ENCODE data around the gene EGFR.

The EGFR gene

DNA sequence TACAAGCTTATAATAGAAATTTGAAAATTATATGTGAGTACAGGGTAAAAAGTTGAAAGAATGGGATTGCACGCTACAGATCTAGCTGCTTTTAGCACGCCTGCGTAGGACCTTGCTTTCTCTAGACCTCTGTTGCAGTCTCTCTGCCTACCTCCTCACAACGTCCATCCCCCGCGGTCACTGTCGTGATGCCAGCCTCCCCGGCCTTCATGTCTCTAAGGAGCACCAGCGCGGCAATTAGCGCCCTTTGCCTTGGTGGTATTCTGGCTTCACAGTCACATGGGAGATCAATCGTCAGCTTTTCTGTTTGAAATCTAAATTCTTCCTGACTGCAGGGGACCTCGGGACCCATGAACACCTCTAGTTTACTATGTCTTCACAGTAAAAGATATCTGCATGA, 131.3 kb downstream of the EGFR start:
- no peak for TF ChIP-seq CTCF (IDR thresholded peaks at IDR 0.05; ENCODE audit: borderline replicate concordance, control extremely low read depth, extremely low read depth, insufficient read depth, missing control alignments)
- in situ Hi-C loops (cut with MboI; ENCODE audit: low sequenced_read_pairs, unreplicated experiment) = no loop called here
- DNase-seq (ENCODE audit: low spot score) = no peak

DNA sequence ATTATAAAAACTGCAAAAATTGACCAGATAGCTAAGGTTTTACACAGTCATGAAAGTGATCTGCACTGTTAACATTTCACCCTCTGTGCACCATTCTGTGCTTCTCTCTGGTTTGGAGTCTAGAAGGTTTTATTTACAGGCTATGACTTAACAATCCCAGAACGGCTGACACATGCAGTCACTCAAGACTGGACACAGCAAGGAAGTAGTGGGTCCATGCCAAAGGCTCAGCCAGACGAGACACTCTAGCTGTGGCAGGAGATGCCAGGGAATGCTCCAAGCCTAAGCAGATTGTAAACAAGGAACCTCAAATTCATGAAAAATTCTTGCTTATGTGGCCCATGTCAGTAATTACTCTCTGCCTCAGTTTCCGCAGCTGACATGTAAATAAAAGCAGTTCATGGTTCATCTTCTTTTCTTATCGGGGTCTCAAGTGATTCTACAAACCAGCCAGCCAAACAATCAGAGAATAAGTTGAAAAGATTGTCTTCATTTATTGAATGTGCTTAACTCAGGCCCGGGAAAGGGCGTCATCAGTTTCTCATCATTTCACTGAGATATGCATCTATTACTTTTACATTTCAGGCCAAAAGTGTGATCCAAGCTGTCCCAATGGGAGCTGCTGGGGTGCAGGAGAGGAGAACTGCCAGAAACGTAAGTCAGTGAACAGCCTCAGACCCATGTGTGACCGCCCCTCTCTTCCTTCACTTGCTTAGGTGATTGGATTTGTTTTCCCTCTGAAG, 132.1 kb downstream of the EGFR start:
- in situ Hi-C loops (cut with MboI; ENCODE audit: low sequenced_read_pairs, unreplicated experiment) = no loop called here

DNA sequence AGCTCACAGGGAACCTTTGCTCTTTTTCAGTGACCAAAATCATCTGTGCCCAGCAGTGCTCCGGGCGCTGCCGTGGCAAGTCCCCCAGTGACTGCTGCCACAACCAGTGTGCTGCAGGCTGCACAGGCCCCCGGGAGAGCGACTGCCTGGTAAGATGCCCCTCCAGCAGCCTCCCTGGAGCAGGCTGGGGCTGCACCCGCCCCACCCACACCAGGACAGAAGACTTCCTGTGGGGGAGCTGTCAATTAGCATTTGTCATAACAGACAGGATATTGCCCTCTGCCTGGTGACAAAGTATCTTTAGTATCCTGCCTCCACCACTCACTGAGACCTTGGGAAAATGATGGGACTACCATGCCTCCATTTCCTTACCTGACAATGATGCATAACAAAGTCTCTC, 133.7 kb downstream of the EGFR start:
- no peak for TF ChIP-seq CTCF (IDR thresholded peaks at IDR 0.05; ENCODE audit: borderline replicate concordance, control extremely low read depth, extremely low read depth, insufficient read depth, missing control alignments)
- DNase-seq (ENCODE audit: low spot score) = no peak
- in situ Hi-C loops (cut with MboI; ENCODE audit: low sequenced_read_pairs, unreplicated experiment) = no loop called here

More for the DNA sequence above, 132.1 kb downstream of the EGFR start:
- no peak for DNase-seq (ENCODE audit: low spot score)
- TF ChIP-seq CTCF (IDR thresholded peaks at IDR 0.05; ENCODE audit: borderline replicate concordance, control extremely low read depth, extremely low read depth, insufficient read depth, missing control alignments) = no peak

DNA sequence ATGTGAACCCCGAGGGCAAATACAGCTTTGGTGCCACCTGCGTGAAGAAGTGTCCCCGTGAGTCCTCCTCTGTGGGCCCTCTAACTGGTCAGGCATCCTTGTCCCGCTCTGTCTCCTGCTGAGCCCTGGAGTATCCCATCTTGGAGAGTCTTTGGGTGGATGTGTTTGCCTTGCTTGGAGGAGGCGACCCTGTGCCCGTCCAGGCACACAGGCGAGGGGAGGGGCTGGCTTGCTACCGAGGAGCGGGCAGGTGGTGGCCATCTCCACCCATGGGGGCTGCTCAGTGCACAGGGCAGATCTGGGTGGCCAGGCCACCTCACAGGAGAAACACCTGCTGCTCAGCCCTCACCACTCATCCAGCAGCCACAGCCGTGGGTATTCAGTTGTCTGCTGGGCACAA, 135.3 kb downstream of the EGFR start:
- in situ Hi-C loops (cut with MboI; ENCODE audit: low sequenced_read_pairs, unreplicated experiment) = no loop called here
- no peak for TF ChIP-seq CTCF (IDR thresholded peaks at IDR 0.05; ENCODE audit: borderline replicate concordance, control extremely low read depth, extremely low read depth, insufficient read depth, missing control alignments)
- no peak for DNase-seq (ENCODE audit: low spot score)

- no peak for TF ChIP-seq CTCF (IDR thresholded peaks at IDR 0.05; ENCODE audit: borderline replicate concordance, control extremely low read depth, extremely low read depth, insufficient read depth, missing control alignments)
- DNase-seq (ENCODE audit: low spot score) = no peak
- in situ Hi-C loops (cut with MboI; ENCODE audit: low sequenced_read_pairs, unreplicated experiment) = no loop called here
Observed at GRCh38 chr7:55155351-55156117, 136.7 kb downstream of the EGFR start.

DNA sequence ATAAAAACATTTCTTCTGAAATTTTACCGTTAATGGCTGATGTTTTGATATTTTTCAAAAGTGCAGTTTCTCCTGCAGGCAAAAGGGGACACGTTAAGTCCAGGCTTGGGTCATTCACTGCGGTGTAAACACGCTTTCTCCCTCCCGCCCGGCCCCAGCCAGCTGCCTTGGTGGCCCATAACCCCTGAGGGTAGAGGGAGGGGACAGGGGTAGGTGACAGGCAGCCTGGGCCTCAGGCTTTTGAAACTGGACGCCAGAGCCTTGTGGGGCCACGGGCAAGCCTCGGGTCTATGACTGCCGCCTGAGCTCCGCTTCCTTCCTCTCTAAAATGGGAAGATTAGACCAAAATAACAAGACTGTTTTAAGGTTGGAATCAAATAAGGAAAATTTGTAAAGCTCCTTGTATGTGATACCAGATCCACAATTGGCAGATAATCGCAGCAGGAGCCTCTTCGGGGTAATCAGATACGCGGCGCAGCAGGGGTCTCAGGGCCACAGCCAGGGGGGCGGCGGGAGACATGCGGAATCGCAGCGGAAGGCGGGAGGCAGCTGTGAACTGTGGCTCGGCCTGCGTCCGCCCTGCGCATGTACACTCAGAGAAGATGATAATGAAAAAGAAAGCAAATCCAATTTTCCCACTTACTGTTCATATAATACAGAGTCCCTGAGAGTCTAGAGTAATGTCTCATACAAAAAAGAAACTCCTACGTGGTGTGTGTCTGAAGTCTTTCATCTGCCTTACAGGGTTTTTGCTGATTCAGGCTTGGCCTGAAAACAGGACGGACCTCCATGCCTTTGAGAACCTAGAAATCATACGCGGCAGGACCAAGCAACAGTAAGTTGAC, 138.3 kb downstream of the EGFR start:
- DNase-seq (ENCODE audit: low spot score) = no peak
- in situ Hi-C loops (cut with MboI; ENCODE audit: low sequenced_read_pairs, unreplicated experiment) = no loop called here
- no peak for TF ChIP-seq CTCF (IDR thresholded peaks at IDR 0.05; ENCODE audit: borderline replicate concordance, control extremely low read depth, extremely low read depth, insufficient read depth, missing control alignments)

All from GM13976 (cell line).